Sciatic nerve (tissue), 2 donors: ENCODE measurements around the gene GTF2A1L. TPM values are rescaled to one million over a fixed set of nuclear protein-coding genes. Genes with fewer than 3 reads are reported as not detected.

Experiments used
- ATAC-seq: fragments of 200-7000 bp; cut with Tn5 transposase; one replicate; pipeline ENCODE4 v1.9.1; 2020; ENCODE audit warnings: mild to moderate bottlenecking, moderate library complexity
- DNase-seq: peaks from one replicate; pipeline ENCODE4 v3.0.0-alpha.2; 2020; ENCODE audit warnings: low spot score
- intact Hi-C: fragments of 100-400 bp; cut with DNase I; formaldehyde crosslinking; loops from one replicate; pipeline ENCODE4 v1.14.2; 2022
- total RNA-seq: library from RNA; stranded (reverse); fragmentation: NEBNext Ultra II Directional; extraction: Animal tissue kit (Norgen Biotek cat#: 25700); gene quantifications from one replicate; pipeline ENCODE4 v1.2.1, GENCODE V29; 2021
- donor health status: DM: no; HTN: no; CAD: no.
- donor health status: DM: no; HTN: no; CAD: no.

Gene GTF2A1L
- total RNA-seq, 1 donor from 2014 or later = 1.4 TPM

- ATAC-seq (no peak), DNase-seq (no peak)
- intact Hi-C loops = no loop called here
Observed at GRCh38 chr2:48724278-48724677, 106.6 kb downstream of the GTF2A1L start.

DNA sequence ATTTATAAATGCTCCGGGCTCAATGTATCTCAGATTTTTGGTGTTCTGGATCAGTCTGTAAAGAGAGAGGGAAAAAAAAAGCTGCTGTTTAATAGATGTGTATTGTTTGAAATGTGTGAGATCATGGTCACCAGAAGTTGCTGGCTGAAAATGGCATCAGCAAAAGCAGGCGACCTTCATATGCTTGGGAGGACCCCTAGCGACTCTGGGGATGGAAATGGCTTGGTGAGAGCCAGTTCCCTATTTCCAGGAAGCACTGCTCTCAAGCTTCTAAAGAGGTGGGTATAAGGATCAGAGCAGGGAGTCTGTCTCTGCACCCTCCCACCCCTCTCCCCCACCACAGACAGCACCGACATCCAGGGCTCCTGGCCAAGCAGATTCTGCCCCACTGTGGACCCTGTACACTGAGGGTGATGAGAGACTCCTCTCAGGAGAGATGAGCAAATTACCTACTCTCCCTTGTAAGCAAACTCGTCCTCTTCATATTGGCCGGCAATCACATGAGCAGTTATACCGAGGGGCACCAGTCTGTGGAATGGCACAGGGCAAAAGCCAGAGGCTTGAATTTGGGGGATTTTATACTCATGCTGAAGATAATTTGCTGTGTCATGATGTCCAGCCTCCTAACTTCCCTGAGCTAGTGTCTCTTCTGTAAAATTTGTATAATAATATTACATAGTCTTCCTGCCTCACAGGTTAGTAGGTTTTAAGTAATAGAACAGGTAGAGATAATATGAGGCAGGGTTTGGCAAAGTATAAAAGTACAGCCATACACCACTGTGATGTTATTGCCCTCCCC lies 108.2 kb downstream of the GTF2A1L start:
- DNase-seq (no peak), ATAC-seq (peak; percentile 22)
- intact Hi-C loops = loop anchor here (5.0 kb wide), 1 partner anchor 124 kb away; no protein-coding TSS in a partner anchor

GRCh38 chr2:48727560-48727959 lies 109.9 kb downstream of the GTF2A1L start:
- intact Hi-C loops = loop anchor here (5.0 kb wide), 1 partner anchor 125 kb away; no protein-coding TSS in a partner anchor
- DNase-seq (no peak), ATAC-seq (peak; percentile 57)

DNA sequence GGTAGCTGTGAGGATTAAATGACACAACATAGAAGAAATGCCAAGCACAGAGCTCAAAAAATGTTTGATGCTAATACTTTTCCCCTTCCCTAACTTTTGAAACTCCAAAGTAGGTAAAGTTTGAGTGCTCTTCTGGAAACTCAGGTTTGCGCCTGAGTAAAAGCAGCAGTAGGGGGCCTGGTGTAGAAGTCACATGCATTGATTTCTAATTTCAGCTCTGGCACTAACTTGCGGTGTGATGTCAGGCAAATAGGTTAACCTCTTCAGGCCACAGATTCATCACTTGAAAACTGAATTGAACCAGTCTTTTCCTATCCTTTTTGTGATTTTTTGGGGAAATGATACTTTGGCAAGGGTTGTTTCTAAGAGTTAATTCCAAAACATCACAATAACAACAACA lies 110.6 kb downstream of the GTF2A1L start:
- no peak for DNase-seq
- intact Hi-C loops = loop anchor here (5.0 kb wide), 1 partner anchor 126 kb away; no protein-coding TSS in a partner anchor
- no peak for ATAC-seq

DNA sequence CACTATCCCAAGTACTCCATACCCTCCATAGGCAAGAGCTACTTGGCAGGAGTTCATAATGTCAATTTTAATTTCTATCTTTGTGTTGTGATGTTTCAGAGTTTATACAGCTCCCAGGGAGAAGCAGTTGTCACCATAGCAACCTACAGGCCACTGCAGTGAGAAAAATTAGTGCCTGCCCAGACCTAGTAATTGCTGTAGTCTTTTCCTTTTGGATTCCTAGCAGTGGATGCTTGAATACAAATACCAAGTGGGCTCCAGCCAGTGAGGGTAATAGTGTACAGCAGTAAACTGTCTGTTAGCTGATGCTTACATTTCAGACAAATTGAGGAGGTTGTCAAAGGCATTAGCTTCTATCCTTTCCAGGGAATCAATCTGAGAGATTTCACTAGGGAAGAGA lies 111.2 kb downstream of the GTF2A1L start:
- ATAC-seq (no peak), DNase-seq (no peak)
- intact Hi-C loops = loop anchor here (5.0 kb wide), 1 partner anchor 127 kb away; no protein-coding TSS in a partner anchor

Other genes with a start within 250 kb of the GTF2A1L start
- gene PPP1R21, start 177.1 kb upstream of the GTF2A1L start, total RNA-seq = 33.2 TPM
- 55.3 TPM for gene STON1, start 87.7 kb upstream of the GTF2A1L start, total RNA-seq
- gene LHCGR, start 137.9 kb downstream of the GTF2A1L start, total RNA-seq = 12.4 TPM